ENCODE data around the gene STX8.

STX8 gene

DNA sequence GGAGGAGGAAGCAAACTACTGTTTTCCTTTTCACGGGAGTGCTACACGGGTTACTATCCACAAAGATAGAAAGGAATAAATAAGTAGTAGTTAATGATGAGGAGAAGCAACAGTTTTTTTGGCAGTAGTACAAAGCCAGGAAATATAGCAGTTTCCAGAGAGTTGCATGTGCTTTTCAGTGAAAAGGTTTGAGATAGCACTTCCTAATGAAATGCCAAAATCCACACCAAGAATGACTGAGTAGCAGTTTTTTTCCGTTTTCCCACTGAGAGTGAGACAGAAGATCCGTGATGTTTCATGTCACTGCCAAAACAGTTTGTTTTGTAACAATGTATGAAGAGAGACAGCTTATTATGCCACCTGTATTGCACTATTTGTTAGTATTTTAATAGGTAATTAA, 129.1 kb downstream of the STX8 start:
- TF ChIP-seq, protein P1, sequence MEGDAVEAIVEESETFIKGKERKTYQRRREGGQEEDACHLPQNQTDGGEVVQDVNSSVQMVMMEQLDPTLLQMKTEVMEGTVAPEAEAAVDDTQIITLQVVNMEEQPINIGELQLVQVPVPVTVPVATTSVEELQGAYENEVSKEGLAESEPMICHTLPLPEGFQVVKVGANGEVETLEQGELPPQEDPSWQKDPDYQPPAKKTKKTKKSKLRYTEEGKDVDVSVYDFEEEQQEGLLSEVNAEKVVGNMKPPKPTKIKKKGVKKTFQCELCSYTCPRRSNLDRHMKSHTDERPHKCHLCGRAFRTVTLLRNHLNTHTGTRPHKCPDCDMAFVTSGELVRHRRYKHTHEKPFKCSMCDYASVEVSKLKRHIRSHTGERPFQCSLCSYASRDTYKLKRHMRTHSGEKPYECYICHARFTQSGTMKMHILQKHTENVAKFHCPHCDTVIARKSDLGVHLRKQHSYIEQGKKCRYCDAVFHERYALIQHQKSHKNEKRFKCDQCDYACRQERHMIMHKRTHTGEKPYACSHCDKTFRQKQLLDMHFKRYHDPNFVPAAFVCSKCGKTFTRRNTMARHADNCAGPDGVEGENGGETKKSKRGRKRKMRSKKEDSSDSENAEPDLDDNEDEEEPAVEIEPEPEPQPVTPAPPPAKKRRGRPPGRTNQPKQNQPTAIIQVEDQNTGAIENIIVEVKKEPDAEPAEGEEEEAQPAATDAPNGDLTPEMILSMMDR (conservative IDR thresholded peaks at IDR 0.05; ENCODE audit: low read length): no peak
- no peak overlapping the region for H3K4me3 ChIP-seq (ENCODE audit: low read length)
- no peak for DNase-seq (ENCODE audit: low read depth)

DNA sequence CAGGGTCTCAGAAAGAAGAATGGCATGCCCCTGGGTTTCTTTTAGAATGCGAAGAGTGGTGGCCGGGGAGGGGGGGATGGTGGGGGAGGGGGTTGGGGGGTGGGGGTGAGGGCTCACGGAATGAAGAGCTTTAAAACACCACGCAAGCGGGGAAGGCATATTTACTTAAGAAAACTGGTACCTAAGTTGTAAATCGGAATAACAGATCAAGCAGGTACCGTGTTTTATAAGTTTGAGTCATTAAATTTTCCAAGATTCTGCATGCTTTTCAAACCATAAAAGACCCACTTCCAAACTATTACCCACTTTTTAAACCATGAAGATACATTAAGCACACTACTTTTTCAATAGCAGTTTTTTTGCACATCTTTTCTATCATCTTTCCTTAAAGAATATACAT, 130.2 kb downstream of the STX8 start:
- TF ChIP-seq, protein P1 (conservative IDR thresholded peaks at IDR 0.05; ENCODE audit: low read length): no peak
- DNase-seq (ENCODE audit: low read depth): no peak
- H3K4me3 ChIP-seq (ENCODE audit: low read length): no peak overlapping the region

DNA sequence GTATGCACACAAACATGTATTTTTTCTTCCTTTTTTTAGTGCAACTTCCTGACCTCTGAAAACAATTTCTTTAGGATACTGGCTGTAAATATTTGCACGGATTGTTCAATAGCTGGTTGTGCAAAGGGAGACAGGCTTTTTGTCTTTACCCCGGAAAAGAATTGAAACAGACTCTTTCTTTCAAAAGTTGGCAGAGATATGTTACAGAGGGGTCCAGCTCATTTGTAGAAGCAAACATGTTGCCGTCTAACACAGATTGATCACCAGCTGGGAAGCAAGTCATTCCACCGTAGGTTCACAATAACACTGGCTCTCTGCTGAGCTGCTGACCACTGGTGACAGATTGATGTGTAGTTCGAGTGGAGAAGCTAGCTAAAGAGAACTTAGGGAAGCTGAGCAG, 130.9 kb downstream of the STX8 start:
- TF ChIP-seq, protein P1 (conservative IDR thresholded peaks at IDR 0.05; ENCODE audit: low read length): no peak
- DNase-seq (ENCODE audit: low read depth): peak; percentile 28
- no peak overlapping the region for H3K4me3 ChIP-seq (ENCODE audit: low read length)

DNA sequence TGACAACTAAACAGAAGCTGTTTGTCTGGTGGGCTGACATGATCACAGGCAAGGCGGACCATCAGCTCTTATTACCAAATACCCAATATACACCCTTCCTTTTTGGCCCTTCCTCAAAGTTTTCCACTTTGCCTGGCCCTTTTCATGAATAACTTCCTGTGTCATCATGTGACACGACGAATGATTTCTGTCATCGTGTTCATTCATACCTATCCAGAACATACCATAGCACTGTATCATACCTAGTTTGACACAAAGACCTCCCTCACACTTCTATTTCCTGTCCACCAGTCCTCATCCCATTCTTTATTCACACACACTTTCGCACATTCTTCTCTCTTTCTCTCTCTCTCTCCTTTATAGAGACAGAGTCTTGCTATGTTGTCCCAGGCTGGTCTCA, 131.8 kb downstream of the STX8 start:
- DNase-seq (ENCODE audit: low read depth): no peak
- H3K4me3 ChIP-seq (ENCODE audit: low read length): no peak overlapping the region
- TF ChIP-seq, protein P1 (conservative IDR thresholded peaks at IDR 0.05; ENCODE audit: low read length): no peak

DNA sequence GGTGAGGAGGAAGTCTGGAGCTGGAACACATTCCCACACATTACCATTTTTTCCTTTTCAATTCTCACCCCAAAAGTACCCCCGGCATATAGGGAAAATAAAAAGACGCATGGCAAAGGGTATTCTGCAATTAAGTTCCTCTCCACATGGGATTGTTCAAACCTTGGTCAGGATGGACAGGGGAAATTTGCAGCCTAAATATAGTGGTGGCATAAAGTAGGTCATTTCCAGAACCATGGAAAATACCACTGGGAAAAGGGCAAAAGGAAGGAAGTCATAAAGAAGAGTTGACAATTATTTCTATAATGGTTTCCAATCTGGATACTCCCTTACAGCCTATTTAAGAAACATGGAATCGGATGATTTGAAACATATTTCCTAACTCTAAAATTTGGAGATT, 135.8 kb downstream of the STX8 start:
- TF ChIP-seq, protein P1 (conservative IDR thresholded peaks at IDR 0.05; ENCODE audit: low read length): no peak
- H3K4me3 ChIP-seq (ENCODE audit: low read length): no peak overlapping the region
- no peak for DNase-seq (ENCODE audit: low read depth)

DNA sequence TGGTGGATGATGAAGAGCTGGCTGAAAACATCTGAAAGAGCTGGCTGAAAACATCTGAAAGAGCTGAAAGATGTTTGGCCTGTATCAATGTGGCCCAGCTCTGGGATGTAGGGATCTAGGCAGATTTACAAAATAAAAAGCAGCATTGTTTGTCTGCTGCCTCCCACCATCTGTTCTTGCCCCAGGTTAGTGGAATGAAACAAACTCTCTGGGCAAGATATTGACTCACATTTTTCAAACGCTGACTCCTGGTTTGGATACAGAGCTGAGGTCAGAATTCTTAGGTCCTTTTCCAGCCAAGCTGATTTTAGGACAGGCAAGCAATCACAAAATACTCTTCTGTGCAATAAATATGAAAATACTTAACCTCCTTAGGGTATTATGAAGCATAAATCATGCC, 139.0 kb downstream of the STX8 start:
- DNase-seq (ENCODE audit: low read depth): peak; percentile 87
- TF ChIP-seq, protein P1 (conservative IDR thresholded peaks at IDR 0.05; ENCODE audit: low read length): no peak
- H3K4me3 ChIP-seq (ENCODE audit: low read length): no peak overlapping the region

DNA sequence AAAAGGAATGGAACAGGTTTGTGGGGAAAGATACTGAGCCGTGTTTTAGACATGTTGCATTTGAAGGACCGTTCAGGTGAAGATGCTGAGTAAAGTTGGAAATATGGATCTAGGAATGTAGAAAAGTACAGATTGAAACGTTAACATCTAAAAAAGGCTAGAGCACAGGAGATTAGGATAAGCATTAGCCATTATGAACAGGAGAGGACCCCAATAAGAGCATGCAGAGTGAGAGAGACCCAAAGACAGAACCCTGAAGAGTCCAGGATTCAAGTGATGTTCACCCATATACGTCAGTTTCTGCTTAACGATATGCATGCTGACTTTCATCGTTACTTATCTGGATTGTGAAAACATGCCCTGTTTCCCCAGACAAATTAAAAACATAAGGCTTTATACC, 140.5 kb downstream of the STX8 start:
- TF ChIP-seq, protein P1 (conservative IDR thresholded peaks at IDR 0.05; ENCODE audit: low read length): no peak
- DNase-seq (ENCODE audit: low read depth): no peak
- H3K4me3 ChIP-seq (ENCODE audit: low read length): no peak overlapping the region
